ENCODE data around the gene SLC10A7. TPM values are rescaled to one million over a fixed set of nuclear protein-coding genes. Genes with fewer than 3 reads are reported as not detected.

The SLC10A7 gene
- total RNA-seq, 2 experiments from 2014 or later: 15.9 to 23.3 TPM

DNA sequence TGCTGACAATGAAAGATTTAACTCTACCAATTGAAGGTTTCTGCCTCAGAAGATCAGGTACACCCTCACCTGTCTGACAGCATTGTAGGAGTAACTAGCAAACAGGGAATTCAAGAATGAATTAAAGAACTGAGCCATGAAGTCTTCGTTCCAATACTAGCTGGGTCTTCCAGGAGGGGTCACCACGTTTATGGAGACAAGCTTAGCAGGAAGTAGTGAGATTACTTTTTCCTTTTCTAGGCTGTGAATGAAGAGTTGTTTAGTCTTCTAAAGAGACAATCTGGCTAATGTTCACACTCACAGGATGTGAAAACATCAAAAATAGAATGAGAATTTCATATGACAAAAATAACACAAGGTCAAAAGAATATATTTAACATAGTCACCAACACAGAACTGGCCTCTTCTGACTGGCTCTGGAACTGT, 252.5 kb downstream of the SLC10A7 start:
- Mint-ChIP-seq H3K4me1 (no peaks in the 10 kb centered on the region), H3K4me3 (no peak overlapping the region), H3K27me3 (no peaks in the 10 kb centered on the region), H3K36me3 (ENCODE audit: low read depth) (no peaks in the 10 kb centered on the region), H3K27ac (no peak overlapping the region), H3K9me3 (no peaks in the 10 kb centered on the region)
- ChIA-PET CTCF (no interaction called here), POLR2A (no interaction called here)
- no peak for DNase-seq

DNA sequence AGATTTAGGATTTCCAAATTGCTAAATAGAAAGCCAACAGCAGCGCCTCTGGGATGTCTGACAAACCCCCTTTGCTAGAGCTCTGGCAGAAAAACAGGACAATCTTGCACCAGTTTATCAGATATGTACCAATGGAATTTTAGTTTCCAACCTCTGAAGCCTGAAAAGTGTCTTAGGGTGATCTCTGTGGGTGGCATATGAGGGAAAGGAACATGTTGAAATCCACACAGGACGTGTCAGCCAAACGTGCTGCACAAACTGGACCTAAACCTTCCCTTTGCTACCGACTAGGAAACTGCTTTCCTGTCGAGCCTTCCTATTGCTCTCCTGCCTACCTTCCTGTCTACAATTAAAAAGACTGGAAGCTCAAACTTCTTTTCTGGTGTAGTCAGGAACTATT, 253.9 kb downstream of the SLC10A7 start:
- H3K4me3 Mint-ChIP-seq: no peak overlapping the region
- CTCF ChIA-PET: no interaction called here
- H3K36me3 Mint-ChIP-seq (ENCODE audit: low read depth): no peaks in the 10 kb centered on the region
- H3K27me3 Mint-ChIP-seq: no peaks in the 10 kb centered on the region
- H3K9me3 Mint-ChIP-seq: no peaks in the 10 kb centered on the region
- H3K4me1 Mint-ChIP-seq: no peaks in the 10 kb centered on the region
- POLR2A ChIA-PET: no interaction called here
- no peak for DNase-seq
- no peak overlapping the region for H3K27ac Mint-ChIP-seq

DNA sequence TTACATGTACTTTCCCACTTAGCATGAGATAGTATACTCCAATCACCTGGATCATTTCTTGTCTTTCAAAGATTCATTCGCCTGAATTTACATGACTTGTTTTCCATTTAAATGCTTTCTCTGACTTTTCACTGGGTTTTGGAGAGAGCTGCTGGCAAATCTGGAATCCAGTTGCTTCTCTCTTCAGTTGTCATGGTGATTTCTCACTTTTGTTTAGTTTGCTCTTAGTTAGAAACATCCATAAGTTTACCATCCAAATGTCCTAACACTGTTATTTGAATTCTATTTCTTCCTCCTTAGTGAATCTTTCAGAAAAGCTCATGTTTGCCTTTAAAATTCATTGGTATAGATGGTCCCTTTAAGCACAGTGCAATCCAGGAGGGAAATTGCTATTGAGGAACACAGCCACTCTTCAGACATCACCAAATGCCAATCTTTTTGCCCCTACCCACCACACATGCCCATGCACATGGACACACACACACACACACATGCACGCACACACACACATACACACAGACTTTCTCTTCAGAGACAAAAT, 255.7 kb downstream of the SLC10A7 start:
- no peaks in the 10 kb centered on the region for H3K27me3 Mint-ChIP-seq
- H3K4me3 Mint-ChIP-seq: no peak overlapping the region
- H3K27ac Mint-ChIP-seq: no peak overlapping the region
- H3K4me1 Mint-ChIP-seq: no peaks in the 10 kb centered on the region
- POLR2A ChIA-PET: no interaction called here
- no peak for DNase-seq
- CTCF ChIA-PET: no interaction called here
- H3K9me3 Mint-ChIP-seq: no peaks in the 10 kb centered on the region
- H3K36me3 Mint-ChIP-seq (ENCODE audit: low read depth): no peaks in the 10 kb centered on the region

DNA sequence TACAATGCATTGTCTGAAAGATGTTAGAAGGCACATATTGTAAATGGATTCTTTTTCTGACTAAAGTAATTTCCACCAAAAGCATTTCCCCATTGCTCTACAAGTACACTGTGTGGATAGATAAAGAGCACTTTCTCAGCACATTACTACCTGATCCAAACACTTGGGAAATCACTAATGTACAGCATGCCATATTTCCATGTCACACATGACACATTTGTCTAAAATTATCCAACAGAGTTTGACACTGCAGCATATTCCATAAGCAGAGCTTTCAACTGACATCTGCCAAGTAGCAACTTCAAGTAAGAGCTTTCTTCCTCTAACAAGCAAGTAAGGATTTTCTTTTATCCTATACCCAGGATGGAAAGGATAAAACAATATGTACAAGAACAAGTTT, 257.9 kb downstream of the SLC10A7 start:
- Mint-ChIP-seq H3K27ac (no peak overlapping the region), H3K36me3 (ENCODE audit: low read depth) (no peaks in the 10 kb centered on the region), H3K4me1 (no peaks in the 10 kb centered on the region), H3K27me3 (no peaks in the 10 kb centered on the region), H3K9me3 (no peaks in the 10 kb centered on the region), H3K4me3 (no peak overlapping the region)
- CTCF ChIA-PET: no interaction called here
- no peak for DNase-seq
- POLR2A ChIA-PET: no interaction called here

DNA sequence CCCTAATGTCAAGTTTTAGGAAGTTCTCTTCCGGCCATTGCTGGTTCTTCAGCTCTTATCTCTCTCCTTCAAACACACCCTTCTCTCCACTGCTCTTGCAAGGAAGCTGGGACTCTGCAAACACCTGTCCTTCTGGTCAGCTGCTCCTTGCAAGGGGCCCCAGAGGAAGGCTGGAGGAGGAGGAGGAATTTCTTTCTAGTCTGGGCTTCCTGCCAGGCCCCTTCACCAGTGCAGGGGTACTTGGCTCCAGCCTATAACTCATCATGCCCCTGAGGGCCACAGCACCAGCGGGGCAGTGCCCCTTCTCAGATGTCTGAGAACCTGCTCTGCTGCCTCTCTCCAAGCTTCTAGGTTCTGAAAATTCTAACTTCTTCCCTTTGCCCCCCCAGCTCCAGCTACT, 260.7 kb downstream of the SLC10A7 start:
- Mint-ChIP-seq H3K27ac (no peak overlapping the region), H3K36me3 (ENCODE audit: low read depth) (no peaks in the 10 kb centered on the region), H3K4me1 (no peaks in the 10 kb centered on the region), H3K27me3 (no peaks in the 10 kb centered on the region), H3K9me3 (no peaks in the 10 kb centered on the region), H3K4me3 (no peak overlapping the region)
- DNase-seq: no peak
- POLR2A ChIA-PET: no interaction called here
- CTCF ChIA-PET: interaction anchor here (1.5 kb wide), 1 partner anchor 22 kb away, joined by 3 read pairs; no protein-coding TSS in a partner anchor

DNA sequence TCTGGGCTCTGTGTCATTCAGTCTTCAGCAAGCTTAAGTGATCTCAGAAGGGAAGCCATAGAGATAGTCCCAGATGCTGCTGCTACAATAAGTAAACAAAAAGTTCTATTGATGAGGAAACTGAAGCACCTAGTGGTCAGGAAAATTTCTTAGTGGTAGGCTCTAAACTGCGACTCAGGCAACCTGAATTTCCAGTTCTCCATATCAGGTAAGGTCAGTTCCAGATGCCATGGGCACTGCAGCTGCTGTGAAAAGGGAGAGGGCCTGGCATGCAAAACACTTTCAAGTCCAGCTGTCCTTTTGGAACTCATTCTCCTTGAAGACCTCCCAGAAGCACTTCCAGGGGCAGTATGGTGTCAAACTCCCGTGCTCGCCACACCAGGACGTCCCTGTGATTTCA, 261.2 kb downstream of the SLC10A7 start:
- POLR2A ChIA-PET: no interaction called here
- no peak overlapping the region for H3K27ac Mint-ChIP-seq
- CTCF ChIA-PET: interaction anchor here (1.5 kb wide), 1 partner anchor 21 kb away, joined by 3 read pairs; no protein-coding TSS in a partner anchor

DNA sequence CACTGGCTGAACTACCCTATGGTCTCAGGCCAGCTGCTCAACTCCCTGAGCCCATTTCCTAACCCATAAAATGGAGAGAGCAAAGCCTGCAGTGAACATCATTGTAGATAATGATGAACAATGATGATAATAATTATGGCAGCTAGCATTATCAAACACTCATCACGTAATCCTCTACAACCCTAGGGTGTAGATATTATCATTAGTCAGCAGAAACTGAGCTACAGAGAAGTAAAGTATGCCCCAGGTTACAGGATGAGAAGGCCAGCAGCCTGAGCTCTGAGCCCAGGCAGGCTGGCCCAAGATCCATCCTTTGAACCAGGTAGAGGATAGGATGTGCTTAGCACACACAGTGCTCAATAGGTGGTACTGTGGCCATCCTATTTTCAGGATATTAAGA, 264.2 kb downstream of the SLC10A7 start:
- Mint-ChIP-seq H3K9me3 (no peaks in the 10 kb centered on the region), H3K4me1 (no peaks in the 10 kb centered on the region), H3K27ac (no peak overlapping the region), H3K4me3 (no peak overlapping the region), H3K27me3 (no peaks in the 10 kb centered on the region), H3K36me3 (ENCODE audit: low read depth) (no peaks in the 10 kb centered on the region)
- ChIA-PET POLR2A (no interaction called here), CTCF (no interaction called here)
- no peak for DNase-seq

More for the DNA sequence above, 261.2 kb downstream of the SLC10A7 start:
- Mint-ChIP-seq H3K4me1 (no peaks in the 10 kb centered on the region), H3K9me3 (no peaks in the 10 kb centered on the region), H3K36me3 (ENCODE audit: low read depth) (no peaks in the 10 kb centered on the region), H3K27me3 (no peaks in the 10 kb centered on the region), H3K4me3 (no peak overlapping the region)
- no peak for DNase-seq

DNA sequence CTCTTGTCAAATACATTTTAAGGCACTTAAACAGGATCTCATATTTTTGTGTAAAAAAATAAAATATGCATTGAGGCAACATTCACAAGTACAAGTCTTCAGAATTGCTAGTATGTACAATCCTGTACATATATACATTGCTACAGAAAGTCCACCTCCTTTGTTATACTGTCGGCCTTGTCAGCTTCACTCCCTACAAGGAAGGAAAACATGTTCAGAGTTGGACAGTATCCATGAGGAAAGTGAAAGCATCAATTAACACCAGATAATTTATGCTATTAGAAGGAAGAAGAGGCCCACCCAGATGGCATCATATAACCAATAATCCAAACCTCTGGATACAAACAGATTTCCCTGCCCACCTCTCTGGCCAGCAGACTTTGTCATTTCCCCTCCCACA, 265.4 kb downstream of the SLC10A7 start:
- H3K4me3 Mint-ChIP-seq: no peak overlapping the region
- no peak for DNase-seq
- H3K36me3 Mint-ChIP-seq (ENCODE audit: low read depth): no peaks in the 10 kb centered on the region
- no peaks in the 10 kb centered on the region for H3K27me3 Mint-ChIP-seq
- CTCF ChIA-PET: no interaction called here
- no peak overlapping the region for H3K27ac Mint-ChIP-seq
- H3K4me1 Mint-ChIP-seq: no peaks in the 10 kb centered on the region
- POLR2A ChIA-PET: no interaction called here
- no peaks in the 10 kb centered on the region for H3K9me3 Mint-ChIP-seq

DNA sequence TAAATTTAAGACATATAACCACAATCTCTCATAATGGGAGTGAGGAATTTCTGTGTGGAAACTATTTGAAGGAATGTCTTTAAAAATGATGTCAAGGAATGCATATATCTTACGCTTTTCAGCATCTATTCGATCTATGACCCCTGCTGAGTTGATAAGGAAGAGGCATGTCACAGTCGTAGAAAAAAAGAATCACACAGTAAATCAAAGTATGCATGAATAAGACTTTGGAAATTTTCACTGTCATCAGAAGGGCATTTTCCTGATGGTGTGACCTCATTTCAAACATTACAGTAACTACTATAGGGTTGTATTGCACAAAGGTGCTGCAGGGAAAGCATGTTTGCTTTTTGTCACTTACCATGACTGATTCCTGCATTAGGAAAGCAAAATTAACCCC, 265.9 kb downstream of the SLC10A7 start:
- Mint-ChIP-seq H3K36me3 (ENCODE audit: low read depth) (no peaks in the 10 kb centered on the region), H3K9me3 (no peaks in the 10 kb centered on the region), H3K4me3 (no peak overlapping the region), H3K27ac (no peak overlapping the region), H3K27me3 (no peaks in the 10 kb centered on the region), H3K4me1 (no peaks in the 10 kb centered on the region)
- no peak for DNase-seq
- ChIA-PET CTCF (no interaction called here), POLR2A (no interaction called here)

DNA sequence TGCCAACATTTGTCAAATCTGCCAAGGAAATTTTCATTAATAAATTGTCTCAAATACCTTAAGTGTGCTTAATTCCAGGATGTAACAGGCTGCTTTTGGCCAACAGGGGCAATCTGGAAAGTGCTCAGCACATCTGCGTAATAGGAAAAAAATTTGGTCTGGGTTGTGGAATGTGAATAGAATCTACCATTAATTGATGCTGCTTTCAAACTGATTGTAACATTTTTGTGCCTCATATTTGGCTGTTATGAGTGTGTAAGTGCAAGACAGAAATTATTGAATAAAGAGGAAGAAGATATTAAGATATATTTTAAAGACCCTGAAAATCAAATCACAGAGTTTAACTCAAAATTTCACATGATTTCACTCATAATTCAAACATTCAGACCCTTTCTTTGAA, 266.3 kb downstream of the SLC10A7 start:
- H3K27ac Mint-ChIP-seq: no peak overlapping the region
- ChIA-PET CTCF (no interaction called here), POLR2A (no interaction called here)
- H3K36me3 Mint-ChIP-seq (ENCODE audit: low read depth): no peaks in the 10 kb centered on the region
- H3K27me3 Mint-ChIP-seq: no peaks in the 10 kb centered on the region
- H3K9me3 Mint-ChIP-seq: no peaks in the 10 kb centered on the region
- H3K4me3 Mint-ChIP-seq: no peak overlapping the region
- H3K4me1 Mint-ChIP-seq: no peaks in the 10 kb centered on the region
- DNase-seq: no peak

DNA sequence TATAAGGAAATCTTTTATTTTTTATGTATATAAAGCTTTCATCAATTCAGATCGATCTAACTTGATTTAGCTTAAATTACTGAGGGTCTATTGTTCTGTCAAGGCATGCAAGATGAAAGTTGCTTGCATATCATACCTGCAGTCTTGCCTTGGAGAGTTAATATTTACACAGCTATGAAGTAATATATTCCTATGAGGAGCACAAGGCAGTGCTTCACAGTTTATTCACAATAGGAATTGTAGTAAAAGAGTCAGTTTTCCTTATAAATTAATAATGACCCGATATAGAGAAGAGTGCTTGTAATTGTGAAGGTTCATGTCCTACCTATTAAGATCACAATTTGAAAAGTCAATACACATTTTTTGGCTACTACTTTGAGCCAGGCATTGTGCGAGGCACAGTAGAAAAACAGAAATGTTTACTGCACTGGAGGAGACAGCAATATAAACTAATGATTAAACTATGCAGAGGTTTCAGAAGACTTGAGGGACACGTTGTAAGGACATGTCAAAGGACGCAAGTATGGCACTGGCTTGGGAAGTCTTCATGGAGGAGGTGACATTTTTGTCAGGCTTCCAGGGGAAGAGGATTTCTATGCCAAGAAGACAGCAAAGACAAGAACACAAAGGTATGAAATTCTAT, 268.6 kb downstream of the SLC10A7 start:
- H3K4me1 Mint-ChIP-seq: no peaks in the 10 kb centered on the region
- DNase-seq: no peak
- H3K9me3 Mint-ChIP-seq: no peaks in the 10 kb centered on the region
- no peak overlapping the region for H3K27ac Mint-ChIP-seq
- POLR2A ChIA-PET: no interaction called here
- no peaks in the 10 kb centered on the region for H3K36me3 Mint-ChIP-seq (ENCODE audit: low read depth)
- CTCF ChIA-PET: interaction anchor here (1.0 kb wide), 1 partner anchor 10 kb away, joined by 3 read pairs; no protein-coding TSS in a partner anchor
- no peaks in the 10 kb centered on the region for H3K27me3 Mint-ChIP-seq
- H3K4me3 Mint-ChIP-seq: no peak overlapping the region

DNA sequence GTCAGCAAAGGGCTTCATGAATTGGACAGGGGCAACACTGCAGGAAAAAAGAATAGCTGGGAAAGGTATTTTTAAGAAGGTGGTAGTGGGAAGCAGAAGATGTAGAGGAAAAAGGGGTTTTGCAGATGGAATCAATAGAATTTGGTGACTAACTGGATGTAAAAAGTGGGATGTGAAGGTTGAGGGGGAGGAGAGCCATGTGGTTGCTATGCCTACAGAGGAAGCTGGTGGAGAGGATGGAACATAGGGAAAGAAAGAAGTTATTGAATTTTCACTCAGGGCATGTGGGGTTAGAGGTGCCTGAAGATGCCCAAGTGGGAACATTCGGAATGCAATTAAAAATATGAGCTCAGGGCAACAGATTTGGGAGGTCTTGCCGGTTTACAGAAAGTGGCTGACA, 274.4 kb downstream of the SLC10A7 start:
- Mint-ChIP-seq H3K27me3 (no peaks in the 10 kb centered on the region), H3K4me1 (peaks cover 8% of the 10 kb centered on the region), H3K36me3 (ENCODE audit: low read depth) (no peaks in the 10 kb centered on the region), H3K27ac (no peak overlapping the region), H3K4me3 (no peak overlapping the region), H3K9me3 (no peaks in the 10 kb centered on the region)
- ChIA-PET POLR2A (no interaction called here), CTCF (no interaction called here)
- no peak for DNase-seq

DNA sequence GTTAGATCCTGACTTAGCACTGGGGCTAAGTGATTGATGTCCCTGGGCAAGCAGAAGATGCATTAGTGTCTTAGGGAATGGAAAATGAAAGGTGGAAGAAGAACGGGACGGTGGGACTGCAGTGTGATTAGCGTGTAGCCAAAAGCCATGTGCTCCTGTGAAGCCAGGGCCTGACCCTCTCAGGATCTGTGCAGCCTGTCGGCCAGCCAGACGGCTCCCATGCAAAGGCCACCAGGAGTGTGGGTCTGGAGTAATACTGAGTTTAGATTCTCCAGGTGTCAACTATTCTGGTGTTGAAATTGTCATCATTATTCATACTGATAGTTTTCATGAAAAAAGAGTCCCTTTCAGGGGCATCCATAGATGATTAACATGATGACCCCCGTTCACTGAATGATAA, 275.4 kb downstream of the SLC10A7 start:
- POLR2A ChIA-PET: no interaction called here
- CTCF ChIA-PET: no interaction called here
- H3K4me1 Mint-ChIP-seq: peaks cover 11% of the 10 kb centered on the region
- H3K4me3 Mint-ChIP-seq: no peak overlapping the region
- no peaks in the 10 kb centered on the region for H3K9me3 Mint-ChIP-seq
- H3K27me3 Mint-ChIP-seq: no peaks in the 10 kb centered on the region
- H3K27ac Mint-ChIP-seq: no peak overlapping the region
- H3K36me3 Mint-ChIP-seq (ENCODE audit: low read depth): no peaks in the 10 kb centered on the region
- no peak for DNase-seq

DNA sequence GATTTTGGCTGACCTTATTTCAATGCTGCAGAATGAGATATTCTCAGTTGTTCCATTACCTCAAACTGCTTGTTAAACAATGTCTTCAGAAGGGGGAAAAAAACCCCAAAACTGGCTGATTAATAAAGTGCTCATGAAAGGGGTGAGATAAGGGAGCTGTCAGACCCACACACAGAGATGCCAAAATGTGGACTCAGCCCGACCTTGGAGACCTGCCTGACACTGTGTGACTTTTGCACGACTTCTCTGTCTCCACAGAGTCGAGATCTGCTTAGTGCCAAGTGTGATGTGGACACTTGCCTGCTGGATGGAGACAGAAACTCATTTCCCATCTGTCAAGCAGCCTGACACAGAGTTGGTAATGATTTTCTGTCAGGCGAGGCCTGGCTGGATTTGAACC, 275.9 kb downstream of the SLC10A7 start:
- no peaks in the 10 kb centered on the region for H3K36me3 Mint-ChIP-seq (ENCODE audit: low read depth)
- ChIA-PET CTCF (no interaction called here), POLR2A (no interaction called here)
- DNase-seq: no peak
- H3K4me1 Mint-ChIP-seq: peaks cover 13% of the 10 kb centered on the region
- H3K9me3 Mint-ChIP-seq: no peaks in the 10 kb centered on the region
- H3K27me3 Mint-ChIP-seq: no peaks in the 10 kb centered on the region
- H3K27ac Mint-ChIP-seq: no peak overlapping the region
- no peak overlapping the region for H3K4me3 Mint-ChIP-seq
